GM12872 (cell line): Measurements from ENCODE around the gene WLS.

Experiments used
- CTCF ChIP-seq: IDR thresholded peaks from 3 replicates; pipeline ENCODE4 v1.5.1; 2011; ENCODE audit warnings: low read depth, mild to moderate bottlenecking, low read length, moderate library complexity; ENCODE audit not compliant: insufficient read depth

WLS gene

DNA sequence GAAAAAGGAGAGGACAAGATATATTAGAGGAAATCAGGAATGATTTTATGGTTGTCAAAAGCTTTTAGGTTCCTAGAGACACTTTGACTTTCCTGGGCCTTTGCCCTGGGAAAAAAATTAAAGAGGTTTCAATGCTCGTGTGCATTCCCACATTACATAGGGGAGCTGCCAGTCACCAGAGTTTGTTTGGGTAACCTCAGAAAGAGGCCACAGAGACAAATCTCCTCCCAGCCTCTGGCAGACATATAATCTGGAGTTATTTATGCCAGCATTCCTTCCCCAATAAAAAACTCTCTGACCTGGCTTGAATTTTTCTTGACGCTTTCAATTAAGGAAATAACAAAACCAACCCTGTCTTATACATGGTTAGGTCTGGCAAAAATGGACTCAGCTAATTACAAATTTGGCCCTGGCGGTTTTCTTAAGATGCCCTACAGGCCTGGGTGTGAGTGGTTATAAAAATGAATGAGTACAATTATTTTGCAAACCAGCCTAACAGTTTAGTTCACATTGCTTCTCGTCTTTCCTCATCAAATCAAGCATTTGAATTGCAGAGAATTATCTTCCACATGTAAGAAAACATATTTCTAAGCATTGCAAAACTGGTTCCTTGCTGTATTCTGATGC, 63.7 kb downstream of the WLS start:
- TF ChIP-seq CTCF = no peak

DNA sequence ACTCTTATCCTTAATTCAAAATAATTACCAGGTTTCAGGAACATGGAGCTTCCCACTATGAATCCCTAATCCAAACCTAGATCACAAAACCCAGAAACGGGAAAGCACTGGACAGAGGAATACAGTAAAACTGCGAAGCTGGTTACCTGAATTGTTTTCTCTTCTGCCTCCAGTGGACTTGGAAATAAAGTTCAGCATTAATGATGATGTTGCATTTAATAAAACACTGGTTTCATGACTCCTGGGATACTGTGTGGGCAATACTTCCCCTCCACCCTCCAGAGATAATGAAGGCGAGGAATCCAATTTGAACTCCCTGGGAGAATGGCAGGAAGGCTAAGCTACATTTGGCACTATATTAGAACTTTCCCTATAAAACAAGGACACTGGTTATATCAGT, 65.1 kb downstream of the WLS start:
- no peak for TF ChIP-seq CTCF

- no peak for TF ChIP-seq CTCF
Measured at GRCh38 chr1:68166348-68166747, 66.0 kb downstream of the WLS start.

- TF ChIP-seq CTCF = no peak
Measured at GRCh38 chr1:68165665-68166064, 66.7 kb downstream of the WLS start.

- no peak for TF ChIP-seq CTCF
Measured at GRCh38 chr1:68164918-68165317, 67.4 kb downstream of the WLS start.

DNA sequence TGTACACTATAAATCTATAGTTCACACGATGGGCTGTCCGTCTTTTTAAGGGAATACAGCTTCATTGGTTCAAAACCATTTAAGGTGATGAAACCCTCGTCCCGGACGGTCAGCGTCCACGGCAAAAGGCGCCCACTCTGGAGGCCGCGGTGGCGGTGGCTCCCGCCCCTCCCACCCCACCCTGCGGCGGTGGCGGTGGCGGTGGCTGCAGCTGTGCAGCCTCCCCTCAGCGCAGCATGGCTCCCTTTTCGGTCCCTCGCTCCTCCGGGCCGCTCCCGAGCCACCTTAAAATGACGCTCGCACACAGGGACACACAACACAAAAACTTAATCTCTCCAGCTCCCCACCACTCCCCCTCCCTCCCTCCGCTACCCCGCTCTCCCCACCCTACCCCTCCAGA, 69.1 kb downstream of the WLS start:
- no peak for TF ChIP-seq CTCF

GRCh38 chr1:68162761-68163160, 69.6 kb downstream of the WLS start:
- TF ChIP-seq CTCF = no peak

DNA sequence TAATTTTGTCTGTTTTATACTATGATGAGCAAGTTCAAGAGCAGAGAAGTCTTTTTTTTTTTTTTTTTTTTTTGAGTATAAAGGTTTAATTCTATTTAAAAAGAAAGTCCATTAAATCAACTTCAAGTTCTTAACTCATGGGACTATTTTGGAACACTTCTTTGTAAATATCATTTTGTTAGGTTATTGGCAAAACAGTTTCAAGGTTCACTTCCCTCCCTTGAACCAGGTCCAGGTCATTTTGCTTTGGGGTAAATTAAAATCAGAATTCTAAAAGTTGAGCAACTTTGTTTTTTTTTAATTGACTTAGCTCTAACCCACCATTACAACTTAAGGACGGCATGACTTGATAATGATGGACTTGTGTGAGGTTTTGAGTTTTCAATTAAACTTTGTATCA, 72.3 kb downstream of the WLS start:
- TF ChIP-seq CTCF = no peak
